ENCODE measurements around the gene CCDC148. TPM values are rescaled to one million over a fixed set of nuclear protein-coding genes. Genes with fewer than 3 reads are reported as not detected.

CCDC148 gene
- total RNA-seq, 4 donors from 2014 or later = 0.66 TPM; not detected in 3

DNA sequence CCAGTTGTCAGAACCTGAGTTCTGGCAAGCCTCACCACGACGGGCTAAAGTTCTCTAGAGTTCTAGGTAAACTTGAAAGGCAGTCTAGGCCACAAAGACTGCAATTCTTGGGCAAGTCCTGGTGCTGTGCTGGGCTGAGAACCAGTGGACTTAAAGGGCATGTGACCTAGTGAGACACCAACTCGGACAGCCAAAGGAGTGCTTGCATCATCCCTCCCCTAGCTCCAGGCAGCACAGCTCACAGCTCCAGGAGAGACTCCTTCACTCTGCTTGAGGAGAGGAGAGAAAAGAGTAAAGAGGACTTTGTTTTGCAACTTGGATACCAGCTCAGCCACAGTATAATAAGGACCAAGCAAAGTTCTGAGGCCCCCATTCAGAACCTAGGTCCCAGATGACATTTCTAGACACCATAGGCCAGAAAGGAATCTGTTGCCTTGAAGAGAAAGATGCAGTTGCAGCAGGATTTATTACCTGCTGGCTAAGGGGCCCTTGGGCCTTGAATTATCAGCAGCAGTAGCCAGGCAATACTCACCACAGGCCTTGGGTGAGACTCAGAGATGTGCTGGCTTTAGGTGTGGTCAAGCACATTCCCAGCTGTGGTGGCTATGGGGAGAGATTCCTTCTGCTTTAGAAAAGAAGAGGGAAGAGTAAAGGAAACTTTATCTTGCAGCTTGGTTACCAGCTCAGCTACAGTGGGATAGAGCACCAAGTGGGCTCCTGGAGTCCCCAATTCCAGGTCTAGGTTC is 303.1 kb downstream of the CCDC148 start:
- H3K4me1 ChIP-seq = no peaks in the 10 kb centered on the region
- TF ChIP-seq POLR2A (IDR thresholded peaks at IDR 0.05) = no peak
- TF ChIP-seq, protein P1, sequence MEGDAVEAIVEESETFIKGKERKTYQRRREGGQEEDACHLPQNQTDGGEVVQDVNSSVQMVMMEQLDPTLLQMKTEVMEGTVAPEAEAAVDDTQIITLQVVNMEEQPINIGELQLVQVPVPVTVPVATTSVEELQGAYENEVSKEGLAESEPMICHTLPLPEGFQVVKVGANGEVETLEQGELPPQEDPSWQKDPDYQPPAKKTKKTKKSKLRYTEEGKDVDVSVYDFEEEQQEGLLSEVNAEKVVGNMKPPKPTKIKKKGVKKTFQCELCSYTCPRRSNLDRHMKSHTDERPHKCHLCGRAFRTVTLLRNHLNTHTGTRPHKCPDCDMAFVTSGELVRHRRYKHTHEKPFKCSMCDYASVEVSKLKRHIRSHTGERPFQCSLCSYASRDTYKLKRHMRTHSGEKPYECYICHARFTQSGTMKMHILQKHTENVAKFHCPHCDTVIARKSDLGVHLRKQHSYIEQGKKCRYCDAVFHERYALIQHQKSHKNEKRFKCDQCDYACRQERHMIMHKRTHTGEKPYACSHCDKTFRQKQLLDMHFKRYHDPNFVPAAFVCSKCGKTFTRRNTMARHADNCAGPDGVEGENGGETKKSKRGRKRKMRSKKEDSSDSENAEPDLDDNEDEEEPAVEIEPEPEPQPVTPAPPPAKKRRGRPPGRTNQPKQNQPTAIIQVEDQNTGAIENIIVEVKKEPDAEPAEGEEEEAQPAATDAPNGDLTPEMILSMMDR (IDR thresholded peaks at IDR 0.05 in 4 of 5, conservative IDR thresholded peaks at IDR 0.05 in 1 of 5) = no peak
- H3K27me3 ChIP-seq = no peaks in the 10 kb centered on the region
- no peaks in the 10 kb centered on the region for H3K36me3 ChIP-seq
- intact Hi-C loops (cut with DNase I; ENCODE audit: low total_unique reads) = no loop called here
- in situ Hi-C loops (cut with MboI; ENCODE audit: low sequenced_read_pairs in 4 of 4) = no loop called here
- no peaks in the 10 kb centered on the region for H3K9me3 ChIP-seq
- ATAC-seq (no peak), DNase-seq (no peak)
- H3K4me3 ChIP-seq = no peak overlapping the region
- no peak overlapping the region for H3K27ac ChIP-seq

DNA sequence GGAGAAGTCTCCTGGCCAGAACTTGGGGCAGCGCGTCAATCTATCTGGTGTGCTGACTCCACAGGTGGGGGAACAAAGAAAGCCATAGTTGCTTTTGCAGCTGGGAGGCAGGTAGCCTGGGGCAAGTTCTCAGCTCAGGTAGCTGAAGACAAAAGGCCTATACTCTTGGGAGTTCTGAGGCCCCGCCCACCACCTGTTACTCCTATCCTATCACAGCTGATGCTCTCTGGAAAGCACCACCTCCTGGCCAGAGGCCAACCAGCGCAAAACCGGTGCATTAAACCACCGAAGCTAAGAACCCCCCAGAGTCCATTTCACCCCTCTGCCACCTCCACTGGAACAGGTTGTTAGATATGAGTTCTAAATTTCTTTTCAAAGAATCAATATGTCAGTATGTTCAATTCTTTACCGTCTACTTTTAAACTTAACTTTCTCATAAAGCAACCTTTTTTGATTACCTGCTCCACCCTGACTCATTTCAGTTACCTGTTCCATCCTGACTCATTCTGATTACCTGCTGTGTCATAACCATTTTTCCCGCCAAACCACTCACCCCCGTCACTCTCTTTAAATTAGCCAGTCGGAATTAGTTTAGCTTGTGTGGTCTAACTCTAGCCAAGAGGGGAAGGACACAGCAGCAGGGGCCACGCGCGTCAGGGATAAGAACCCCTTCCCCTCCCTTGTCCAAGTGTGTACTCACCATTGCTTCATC is 311.5 kb downstream of the CCDC148 start:
- no peaks in the 10 kb centered on the region for H3K9me3 ChIP-seq
- H3K4me1 ChIP-seq = no peaks in the 10 kb centered on the region
- in situ Hi-C loops (cut with MboI; ENCODE audit: low sequenced_read_pairs in 4 of 4) = no loop called here
- H3K27me3 ChIP-seq = no peaks in the 10 kb centered on the region
- H3K36me3 ChIP-seq = no peaks in the 10 kb centered on the region
- ATAC-seq (no peak), DNase-seq (no peak)
- H3K27ac ChIP-seq = no peak overlapping the region
- TF ChIP-seq POLR2A (IDR thresholded peaks at IDR 0.05) = no peak
- no peak overlapping the region for H3K4me3 ChIP-seq
- intact Hi-C loops (cut with DNase I; ENCODE audit: low total_unique reads) = no loop called here

DNA sequence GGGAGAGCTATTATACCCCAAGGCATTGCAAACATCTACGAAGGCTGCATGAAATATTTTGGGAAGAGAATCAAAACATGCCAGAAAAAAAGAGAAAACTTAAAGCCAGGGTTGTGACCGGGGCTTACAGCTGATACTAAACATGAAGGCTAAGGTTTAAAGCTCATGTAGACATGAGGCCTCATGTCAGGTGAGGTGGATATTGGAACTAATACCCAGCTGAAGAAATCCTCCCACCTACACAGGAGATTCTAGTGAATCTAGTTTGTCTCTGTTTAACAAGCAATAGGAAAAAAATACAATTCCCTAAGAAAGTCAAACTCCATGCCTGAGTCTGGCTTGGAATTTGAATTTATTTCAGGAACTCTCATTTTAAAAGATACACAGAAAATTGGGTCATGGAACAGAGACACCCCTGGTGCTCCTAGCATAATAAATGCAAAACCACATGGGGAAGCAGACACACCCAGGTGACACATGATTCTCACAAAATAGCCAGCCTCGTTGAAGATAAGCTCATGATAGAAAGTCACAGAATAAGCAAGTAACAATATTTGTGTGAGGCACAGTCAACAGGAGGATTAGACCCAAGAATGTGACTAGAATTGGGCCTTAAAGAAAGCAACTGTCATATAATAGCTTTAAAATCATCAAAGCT is 312.7 kb downstream of the CCDC148 start:
- no peak for DNase-seq
- ATAC-seq = no peak
- no peak overlapping the region for H3K4me3 ChIP-seq
- in situ Hi-C loops (cut with MboI; ENCODE audit: low sequenced_read_pairs in 4 of 4) (no loop called here), intact Hi-C loops (cut with DNase I; ENCODE audit: low total_unique reads) (no loop called here)
- H3K9me3 ChIP-seq = no peaks in the 10 kb centered on the region
- H3K27me3 ChIP-seq = no peaks in the 10 kb centered on the region
- TF ChIP-seq, protein P1 (IDR thresholded peaks at IDR 0.05 in 4 of 5, conservative IDR thresholded peaks at IDR 0.05 in 1 of 5) = no peak
- no peak for TF ChIP-seq POLR2A (IDR thresholded peaks at IDR 0.05)
- no peaks in the 10 kb centered on the region for H3K36me3 ChIP-seq
- no peaks in the 10 kb centered on the region for H3K4me1 ChIP-seq
- H3K27ac ChIP-seq = no peak overlapping the region

DNA sequence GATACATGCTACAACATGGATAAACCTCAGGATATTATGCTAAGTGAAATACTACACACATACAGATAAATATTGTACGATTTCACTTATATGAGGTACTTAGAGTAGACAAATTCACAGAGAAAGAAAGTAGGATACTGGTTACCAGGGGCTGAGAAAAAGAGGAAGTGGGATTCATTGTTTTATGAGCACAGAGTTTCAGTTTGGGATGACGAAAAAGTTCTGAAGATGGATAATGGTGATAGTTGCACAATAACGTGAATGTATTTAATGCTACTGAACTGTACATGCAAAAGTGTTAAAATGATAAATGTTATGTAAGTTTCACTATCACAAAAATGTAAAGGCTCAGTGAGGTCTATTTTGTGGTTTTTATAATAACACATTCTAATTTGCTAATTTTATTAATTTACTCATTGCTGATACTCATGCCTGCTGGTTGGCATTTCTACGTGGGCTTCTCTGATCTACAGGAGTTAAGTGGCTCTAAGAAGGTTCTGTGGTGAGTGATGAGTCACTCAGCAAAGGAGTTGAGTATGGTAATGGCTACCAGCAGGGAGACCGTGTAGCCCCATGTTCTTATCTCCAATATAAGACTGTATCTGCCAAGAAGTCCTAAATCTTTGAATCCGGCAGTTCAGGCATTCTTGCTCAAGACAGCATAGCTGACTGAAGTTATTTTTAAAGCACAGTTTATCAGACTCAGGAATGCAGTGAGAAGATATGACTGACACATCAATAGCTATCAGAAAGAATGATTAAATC is 313.8 kb downstream of the CCDC148 start:
- Histone ChIP-seq H3K9me3 (no peaks in the 10 kb centered on the region), H3K27me3 (no peaks in the 10 kb centered on the region), H3K27ac (no peak overlapping the region), H3K36me3 (no peaks in the 10 kb centered on the region), H3K4me3 (no peak overlapping the region), H3K4me1 (no peaks in the 10 kb centered on the region)
- TF ChIP-seq, protein P1 (IDR thresholded peaks at IDR 0.05 in 4 of 5, conservative IDR thresholded peaks at IDR 0.05 in 1 of 5) = no peak
- no peak for TF ChIP-seq POLR2A (IDR thresholded peaks at IDR 0.05)
- DNase-seq = no peak
- in situ Hi-C loops (cut with MboI; ENCODE audit: low sequenced_read_pairs in 4 of 4) (no loop called here), intact Hi-C loops (cut with DNase I; ENCODE audit: low total_unique reads) (no loop called here)
- no peak for ATAC-seq
